ENCODE results near the gene NEK10.

NEK10 gene

GRCh38 chr3:27186013-27186412 is 183.2 kb downstream of the NEK10 start:
- Histone ChIP-seq H3K9ac (no peak overlapping the region), H2AFZ (ENCODE audit: low read depth) (no peak overlapping the region), H3K4me2 (no peak overlapping the region), H3K4me3 (IDR thresholded peaks at IDR 0.05; ENCODE audit: insufficient read depth, low read depth, low read length) (no peak overlapping the region), H3K27ac (no peak overlapping the region), H3K4me1 (ENCODE audit: low read depth, poor library complexity, severe bottlenecking) (no peaks in the 10 kb centered on the region), H3K27me3 (ENCODE audit: insufficient read depth, low read depth) (no peaks in the 10 kb centered on the region), H3K79me2 (ENCODE audit: insufficient read depth, low read depth) (no peaks in the 10 kb centered on the region), H4K20me1 (ENCODE audit: insufficient read depth) (no peaks in the 10 kb centered on the region), H3K36me3 (ENCODE audit: insufficient read depth) (no peaks in the 10 kb centered on the region)
- no peak for TF ChIP-seq CTCF (conservative IDR thresholded peaks at IDR 0.05; ENCODE audit: low read depth, low read length)

- no peak overlapping the region for H3K4me3 ChIP-seq (IDR thresholded peaks at IDR 0.05; ENCODE audit: insufficient read depth, low read depth, low read length)
- H3K27ac ChIP-seq: no peak overlapping the region
- no peaks in the 10 kb centered on the region for H3K79me2 ChIP-seq (ENCODE audit: insufficient read depth, low read depth)
- H3K9ac ChIP-seq: no peak overlapping the region
- H3K36me3 ChIP-seq (ENCODE audit: insufficient read depth): no peaks in the 10 kb centered on the region
- no peak overlapping the region for H2AFZ ChIP-seq (ENCODE audit: low read depth)
- no peaks in the 10 kb centered on the region for H3K27me3 ChIP-seq (ENCODE audit: insufficient read depth, low read depth)
- no peaks in the 10 kb centered on the region for H4K20me1 ChIP-seq (ENCODE audit: insufficient read depth)
- no peaks in the 10 kb centered on the region for H3K4me1 ChIP-seq (ENCODE audit: low read depth, poor library complexity, severe bottlenecking)
- TF ChIP-seq CTCF (conservative IDR thresholded peaks at IDR 0.05; ENCODE audit: low read depth, low read length): no peak
- H3K4me2 ChIP-seq: no peak overlapping the region
These were observed 183.8 kb downstream of the NEK10 start for GRCh38 chr3:27185231-27185989.

DNA sequence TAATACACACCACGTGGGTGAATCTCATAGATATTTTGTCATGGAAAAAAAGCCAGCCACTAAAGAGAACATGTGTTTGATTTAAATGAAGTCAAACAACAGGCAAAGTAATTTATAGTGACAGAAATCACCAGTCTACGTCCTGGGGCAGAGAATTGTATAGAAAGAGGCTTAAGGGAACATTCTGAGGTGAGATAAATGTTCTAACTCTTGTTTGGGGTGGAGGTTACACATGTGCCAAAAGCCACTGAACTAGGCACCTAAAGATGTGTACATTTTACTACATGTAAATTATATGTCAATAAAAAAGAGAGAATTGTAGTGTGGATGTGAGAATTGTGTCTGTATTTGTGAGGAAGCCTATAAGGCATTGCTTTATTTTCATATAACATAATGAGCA is 184.9 kb downstream of the NEK10 start:
- Histone ChIP-seq H4K20me1 (ENCODE audit: insufficient read depth) (no peaks in the 10 kb centered on the region), H3K27ac (no peak overlapping the region), H3K27me3 (ENCODE audit: insufficient read depth, low read depth) (no peaks in the 10 kb centered on the region), H3K79me2 (ENCODE audit: insufficient read depth, low read depth) (no peaks in the 10 kb centered on the region), H3K4me3 (IDR thresholded peaks at IDR 0.05; ENCODE audit: insufficient read depth, low read depth, low read length) (no peak overlapping the region), H3K9ac (no peak overlapping the region), H2AFZ (ENCODE audit: low read depth) (no peak overlapping the region), H3K4me2 (no peak overlapping the region), H3K4me1 (ENCODE audit: low read depth, poor library complexity, severe bottlenecking) (no peaks in the 10 kb centered on the region), H3K36me3 (ENCODE audit: insufficient read depth) (no peaks in the 10 kb centered on the region)
- TF ChIP-seq CTCF (conservative IDR thresholded peaks at IDR 0.05; ENCODE audit: low read depth, low read length): no peak

DNA sequence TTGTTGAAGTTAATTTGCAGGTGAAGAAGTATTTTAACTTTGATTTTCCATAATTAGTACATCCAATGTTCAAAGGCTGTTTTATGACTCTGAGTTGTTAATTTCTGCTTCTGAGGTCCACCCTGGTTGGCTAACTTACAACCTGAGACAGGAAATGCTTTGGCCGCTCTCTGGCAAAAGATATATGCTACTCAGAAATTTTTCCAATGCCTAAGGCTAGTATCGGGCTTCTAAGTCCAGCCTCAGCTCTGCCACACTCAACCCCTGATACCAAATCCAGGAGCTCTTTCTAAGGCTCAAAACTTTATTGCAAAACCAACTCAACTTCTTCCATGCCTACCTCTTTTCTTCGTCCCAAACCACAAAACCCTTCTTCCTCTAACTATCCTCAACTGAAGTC is 192.9 kb downstream of the NEK10 start:
- Histone ChIP-seq H3K4me2 (no peak overlapping the region), H3K27me3 (ENCODE audit: insufficient read depth, low read depth) (no peaks in the 10 kb centered on the region), H4K20me1 (ENCODE audit: insufficient read depth) (no peaks in the 10 kb centered on the region), H3K36me3 (ENCODE audit: insufficient read depth) (no peaks in the 10 kb centered on the region), H3K4me1 (ENCODE audit: low read depth, poor library complexity, severe bottlenecking) (no peaks in the 10 kb centered on the region), H3K27ac (no peak overlapping the region), H3K9ac (no peak overlapping the region), H2AFZ (ENCODE audit: low read depth) (no peak overlapping the region), H3K4me3 (IDR thresholded peaks at IDR 0.05; ENCODE audit: insufficient read depth, low read depth, low read length) (no peak overlapping the region), H3K79me2 (ENCODE audit: insufficient read depth, low read depth) (no peaks in the 10 kb centered on the region)
- TF ChIP-seq CTCF (conservative IDR thresholded peaks at IDR 0.05; ENCODE audit: low read depth, low read length): no peak
